Hematopoietic multipotent progenitor cell treated with erythropoietin and hydrocortisone succinate and interleukin-3 and kit ligand, for 15 days (in vitro differentiated cells): ENCODE results near the gene PCYT2.

Experiments
- DNase-seq: peaks from one replicate; pipeline ENCODE4 v3.0.0-alpha.2; 2015; ENCODE audit warnings: low spot score

Gene PCYT2

GRCh38 chr17:81851423-81851822 lies 59.8 kb downstream of the PCYT2 start:
- DNase-seq: no peak
